A549 treated with AZD2906 at 1 μM for 4 hours (cell line): ENCODE results near the gene PCDHGB2. TPM values are rescaled to one million over a fixed set of nuclear protein-coding genes. Genes with fewer than 3 reads are reported as not detected.

Source experiments
- total RNA-seq: library from RNA; stranded (reverse); fragments of 200-300 nt; extraction: Qiagen RNA extraction; gene quantifications from 5 replicates; pipeline ENCODE4 v1.2.3, GENCODE V29; 2022

Gene PCDHGB2
- 0.05 to 0.08 TPM (median 0.07 TPM) in 5 replicates for total RNA-seq

GRCh38 chr5:141359790-141360426 lies at the start of gene PCDHGB2:
Gene PCDHGB2 (plus strand): TSS chr5:141359994. CDS start chr5:141360136, 142 bp downstream.

GRCh38 chr5:141320225-141321169 lies 39.3 kb upstream of the PCDHGB2 start, which contains the start of gene TAF7:
Gene TAF7 (minus strand): TSS chr5:141320784. CDS start chr5:141320044, 740 bp downstream.

GRCh38 chr5:141330299-141331080 lies 29.3 kb upstream of the PCDHGB2 start, which contains the start of gene PCDHGA1:
Gene PCDHGA1 (plus strand): TSS chr5:141330514.

GRCh38 chr5:141338538-141339306 lies 21.1 kb upstream of the PCDHGB2 start, which contains the start of gene PCDHGA2:
Gene PCDHGA2 (plus strand): TSS chr5:141338760.

GRCh38 chr5:141343242-141343952 lies 16.4 kb upstream of the PCDHGB2 start, which contains the start of gene PCDHGA3:
Gene PCDHGA3 (plus strand): TSS chr5:141343829. CDS start chr5:141344034, 205 bp downstream.

GRCh38 chr5:141349917-141350619 lies 9.7 kb upstream of the PCDHGB2 start, which contains the start of gene PCDHGB1:
Gene PCDHGB1 (plus strand): TSS chr5:141350099. CDS start chr5:141350261, 162 bp downstream.

GRCh38 chr5:141354900-141355469 lies 4.8 kb upstream of the PCDHGB2 start, which contains the start of gene PCDHGA4:
Gene PCDHGA4 (plus strand): TSS chr5:141355021. CDS start chr5:141355108, 87 bp downstream.

GRCh38 chr5:141363952-141364660 lies 4.3 kb downstream of the PCDHGB2 start, which contains the start of gene PCDHGA5:
Gene PCDHGA5 (plus strand): TSS chr5:141364162. CDS start chr5:141364331, 169 bp downstream.

GRCh38 chr5:141369994-141370848 lies 10.4 kb downstream of the PCDHGB2 start, which contains the start of gene PCDHGB3:
Gene PCDHGB3 (plus strand): TSS chr5:141370242. CDS start chr5:141370395, 153 bp downstream.

GRCh38 chr5:141373673-141374317 lies 14.0 kb downstream of the PCDHGB2 start, which contains the start of gene PCDHGA6:
Gene PCDHGA6 (plus strand): TSS chr5:141373891. CDS start chr5:141374084, 193 bp downstream.

GRCh38 chr5:141382469-141383294 lies 22.9 kb downstream of the PCDHGB2 start, which contains the start of gene PCDHGA7:
Gene PCDHGA7 (plus strand): TSS chr5:141382742. CDS start chr5:141382900, 158 bp downstream.

GRCh38 chr5:141387557-141388311 lies 27.9 kb downstream of the PCDHGB2 start, which contains the start of gene PCDHGB4:
Gene PCDHGB4 (plus strand): TSS chr5:141387698. CDS start chr5:141387885, 187 bp downstream.

GRCh38 chr5:141392429-141393198 lies 32.8 kb downstream of the PCDHGB2 start, which contains the start of gene PCDHGA8:
Gene PCDHGA8 (plus strand): TSS chr5:141392633. CDS start chr5:141392814, 181 bp downstream.

